NCI-H1048 (cell line): ENCODE data around the gene NOP58.
"Not testable (repeated sequence)": the region's sequence is repeated elsewhere in the genome, so short reads cannot be mapped to it uniquely, and the experiment has no call there.

Experiments
- DNase-seq: peaks from one replicate; lab custom pipeline; 2025; lab: John Stamatoyannopoulos, UW

NOP58 gene

GRCh38 chr2:202306034-202306433, 40.5 kb downstream of the NOP58 start:
- no peak for DNase-seq

DNA sequence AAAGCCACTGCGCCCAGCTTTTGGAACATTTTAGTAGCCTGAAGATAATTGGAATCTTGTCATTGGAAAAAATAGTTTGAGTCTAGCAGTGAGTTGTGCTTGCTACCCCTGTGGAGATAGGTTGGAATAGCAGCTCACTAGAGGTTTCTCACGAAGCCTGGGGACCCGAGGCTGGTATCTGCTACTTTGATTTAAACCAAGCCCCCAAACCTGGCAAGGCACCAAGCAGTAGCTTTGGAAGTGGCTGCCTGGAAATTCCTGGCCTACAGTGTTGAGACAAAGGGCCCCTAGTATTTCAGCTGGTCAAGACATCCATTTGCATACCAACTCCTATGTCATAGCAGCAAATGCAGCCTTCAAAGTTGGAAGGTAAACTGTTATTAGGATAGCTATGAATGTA, 42.1 kb downstream of the NOP58 start:
- DNase-seq, result no peak

DNA sequence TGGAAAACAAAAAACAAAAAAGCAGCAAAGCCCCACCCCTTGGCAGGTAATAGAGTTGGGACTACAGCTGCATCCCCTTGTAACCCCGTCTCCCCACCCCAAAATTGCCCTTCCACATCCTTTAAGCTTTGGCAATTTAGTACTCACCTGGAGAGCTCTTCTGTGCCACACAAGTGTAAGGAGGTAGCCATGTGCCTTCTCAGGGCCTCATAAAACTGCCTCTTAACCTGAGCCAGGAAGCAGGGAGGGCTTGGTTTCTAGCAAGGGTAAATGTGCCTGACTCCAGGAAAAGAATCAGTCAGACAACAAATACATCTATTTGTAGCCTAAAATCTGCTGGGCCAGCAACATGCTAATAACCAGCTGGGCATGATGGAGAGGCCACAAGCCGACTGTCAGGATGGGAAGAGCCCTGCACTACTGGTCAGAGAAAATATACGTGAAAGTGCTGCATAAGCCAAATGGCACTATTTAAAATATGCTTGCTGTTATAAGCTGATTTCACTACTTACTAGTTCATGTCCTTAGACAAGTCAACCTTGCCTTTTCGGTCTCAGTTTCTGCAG, 46.3 kb downstream of the NOP58 start:
- DNase-seq, result no peak

DNA sequence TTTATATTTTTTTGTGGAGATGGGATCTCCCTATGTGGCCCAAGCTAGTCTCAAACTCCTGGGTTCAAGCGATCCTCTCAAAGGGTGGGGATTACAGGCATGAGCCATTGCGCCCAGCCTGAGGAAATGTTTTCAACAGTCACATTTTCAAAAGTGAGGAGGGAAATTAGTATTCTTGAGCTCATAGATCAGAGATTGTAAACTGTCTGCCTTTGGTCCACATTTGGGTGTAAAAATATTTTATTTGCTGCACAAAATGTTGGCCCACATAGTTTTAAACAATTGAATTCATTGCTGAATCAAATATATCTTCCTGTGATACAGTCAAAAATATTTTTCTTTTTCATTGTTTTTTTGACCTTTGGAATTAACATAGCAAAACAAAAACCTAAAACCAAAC, 48.6 kb downstream of the NOP58 start:
- DNase-seq, result no peak

GRCh38 chr2:202317080-202317857, 51.7 kb downstream of the NOP58 start:
- DNase-seq, result no peak

- DNase-seq, result not testable (repeated sequence)
These were observed 54.8 kb downstream of the NOP58 start for GRCh38 chr2:202320362-202320761.

DNA sequence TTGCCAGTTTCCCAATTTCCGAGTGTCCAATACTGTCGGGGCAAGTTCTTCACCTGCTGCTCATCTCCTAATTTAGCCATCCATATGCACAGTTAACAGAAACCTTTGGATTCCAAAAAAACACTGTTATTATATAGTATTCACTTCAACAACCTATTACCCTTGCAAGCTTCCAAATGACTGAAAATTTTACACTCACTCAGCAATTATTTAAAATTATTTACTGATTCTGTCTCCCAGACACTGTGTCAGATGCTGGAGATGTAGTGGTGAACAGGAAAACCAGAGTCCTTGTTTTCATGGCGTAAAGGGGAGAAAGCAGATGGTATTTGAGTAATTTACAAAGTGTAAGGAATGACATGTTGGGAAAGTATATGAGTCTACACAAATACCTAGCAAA, 56.9 kb downstream of the NOP58 start:
- DNase-seq, result no peak

- DNase-seq, result no peak
These were observed 62.3 kb downstream of the NOP58 start for GRCh38 chr2:202327858-202328257.

DNA sequence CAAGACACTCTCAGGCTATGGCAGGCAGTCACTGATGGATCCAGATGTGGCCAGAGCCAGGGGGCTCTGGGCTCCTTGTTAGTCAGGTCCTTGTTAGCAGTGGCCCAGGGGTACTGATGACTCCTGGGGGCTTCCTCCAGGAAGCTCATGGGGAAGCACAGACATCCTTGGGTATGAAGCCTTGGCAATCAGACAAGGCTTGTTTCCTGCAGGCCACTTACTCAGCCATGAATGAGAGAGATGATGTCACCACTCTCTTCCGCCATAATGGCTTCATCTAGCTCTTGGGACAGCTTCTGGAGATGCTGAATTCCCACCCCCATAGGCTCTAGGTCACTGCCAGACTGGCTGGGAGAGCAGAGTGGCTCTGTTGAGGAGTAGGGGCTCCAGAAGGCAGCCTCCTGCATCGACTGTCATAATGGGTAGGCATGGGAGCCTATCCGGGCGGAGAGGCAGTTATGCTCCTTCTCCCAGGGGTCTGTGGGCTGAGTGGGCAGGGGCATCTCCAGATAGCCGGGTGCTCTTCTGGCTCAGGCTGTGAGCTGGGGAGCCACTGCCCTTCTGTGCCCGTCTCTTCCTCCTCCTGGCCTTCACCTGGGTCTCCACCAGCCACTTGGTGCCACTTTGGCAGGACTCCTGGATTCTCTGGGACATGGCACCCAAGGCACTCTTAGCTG, 70.4 kb downstream of the NOP58 start:
- no peak for DNase-seq

DNA sequence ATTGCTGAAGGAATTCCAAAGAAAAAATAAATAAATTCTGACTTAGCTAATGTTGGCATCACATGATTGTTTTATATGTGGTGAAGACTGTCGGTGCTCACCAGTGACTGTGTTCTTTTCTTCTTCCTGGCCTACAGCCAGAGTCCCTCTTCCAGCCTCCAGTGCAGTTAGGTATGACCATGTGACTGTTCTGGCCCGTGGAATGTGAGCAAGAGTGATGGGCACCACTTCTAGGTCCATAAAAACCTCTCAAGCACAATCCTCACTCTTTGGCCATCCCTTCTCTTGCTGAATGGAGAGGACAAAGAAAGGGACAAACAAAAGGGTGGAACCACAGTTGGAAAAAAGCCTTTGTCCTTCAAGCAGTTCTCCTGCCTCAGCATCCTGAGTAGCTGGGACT, 71.6 kb downstream of the NOP58 start:
- DNase-seq, result no peak

DNA sequence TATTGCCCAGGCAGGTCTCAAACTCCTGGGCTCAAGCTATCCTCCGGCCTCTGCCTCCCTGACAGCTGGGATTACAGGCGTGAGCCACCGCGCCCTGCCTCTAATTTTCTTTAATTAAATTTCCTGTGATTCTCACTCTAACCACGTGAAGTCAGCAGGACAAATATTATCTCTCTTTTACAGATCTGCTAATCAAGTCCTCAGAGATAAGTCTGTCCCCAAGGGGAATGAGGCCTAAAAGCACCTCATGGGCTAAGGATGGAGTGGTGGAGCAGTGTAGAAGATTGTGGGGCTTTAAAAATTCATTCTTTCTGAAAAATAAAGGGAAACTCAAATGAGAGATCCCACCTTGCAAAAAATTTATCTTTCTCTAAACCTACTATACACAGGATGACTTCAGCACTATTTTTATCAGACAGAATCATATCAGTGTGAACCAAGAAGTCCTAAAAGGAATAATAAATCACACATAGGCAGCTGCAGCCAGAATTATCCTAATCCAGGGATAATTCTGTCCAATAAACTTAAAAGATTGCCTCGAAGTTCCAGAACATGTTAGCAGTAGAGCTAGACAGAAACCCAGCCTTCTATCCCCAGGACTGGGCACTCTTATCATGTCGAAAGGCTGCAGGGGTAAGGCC, 72.3 kb downstream of the NOP58 start:
- no peak for DNase-seq

DNA sequence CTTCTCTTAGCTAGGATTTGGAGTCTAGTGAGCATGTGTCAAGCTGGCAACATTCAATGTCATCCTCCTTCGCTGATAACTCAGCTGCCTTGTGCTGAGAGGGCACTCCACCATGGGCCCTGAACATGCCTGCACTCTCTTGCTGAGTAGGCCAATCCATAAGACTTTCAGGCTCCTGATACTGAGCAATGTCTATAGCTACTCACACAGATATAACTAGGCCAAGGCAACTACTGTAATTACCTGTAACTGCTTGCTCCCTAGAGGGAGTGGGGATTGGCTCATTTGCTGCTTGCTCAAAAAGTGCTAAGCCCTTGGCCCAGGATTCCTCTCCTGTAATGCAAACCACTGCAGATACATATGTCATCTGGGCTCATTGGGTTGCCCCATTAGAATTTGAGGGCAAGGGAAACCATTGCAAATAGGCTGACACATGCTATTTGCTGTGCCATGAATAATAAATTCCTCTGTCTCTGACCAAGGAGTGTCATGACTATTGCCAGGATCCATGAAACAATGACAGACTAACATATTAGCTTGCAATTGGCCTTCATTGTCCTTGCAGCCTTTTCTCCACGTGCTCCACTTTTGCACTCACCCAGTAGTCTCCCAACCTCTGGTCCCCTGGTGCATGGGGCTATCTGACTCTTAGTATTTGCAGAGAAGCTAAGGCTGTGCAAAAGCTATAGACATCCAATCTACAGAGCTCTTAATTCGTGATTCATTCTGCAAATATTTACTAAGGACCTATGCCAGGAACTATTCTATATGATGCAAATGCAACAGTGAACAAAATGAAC, 73.7 kb downstream of the NOP58 start:
- DNase-seq, result no peak

DNA sequence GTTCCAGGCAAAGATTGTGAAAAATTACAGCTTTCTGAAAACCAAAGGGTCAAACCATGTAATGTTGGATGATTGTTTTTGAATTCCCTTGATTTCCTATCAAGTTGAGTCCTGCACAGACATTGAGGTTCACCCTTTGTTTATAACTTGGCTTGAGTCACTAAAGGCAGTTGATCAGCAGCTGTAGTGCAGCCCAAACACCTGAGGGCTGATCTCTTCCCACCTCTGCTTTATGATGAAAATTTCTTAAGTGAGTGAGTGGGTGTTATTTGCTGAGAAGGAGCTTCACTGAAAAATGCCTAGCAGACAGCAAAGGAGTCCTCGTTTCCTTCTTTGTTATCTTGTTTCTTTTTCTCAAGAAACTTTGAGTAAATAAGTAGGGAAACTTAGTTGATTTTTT, 78.6 kb downstream of the NOP58 start:
- no peak for DNase-seq

- no peak for DNase-seq
These were observed 80.6 kb downstream of the NOP58 start for GRCh38 chr2:202346180-202346579.
